ENCODE results near the gene SLC5A5.

Gene SLC5A5

DNA sequence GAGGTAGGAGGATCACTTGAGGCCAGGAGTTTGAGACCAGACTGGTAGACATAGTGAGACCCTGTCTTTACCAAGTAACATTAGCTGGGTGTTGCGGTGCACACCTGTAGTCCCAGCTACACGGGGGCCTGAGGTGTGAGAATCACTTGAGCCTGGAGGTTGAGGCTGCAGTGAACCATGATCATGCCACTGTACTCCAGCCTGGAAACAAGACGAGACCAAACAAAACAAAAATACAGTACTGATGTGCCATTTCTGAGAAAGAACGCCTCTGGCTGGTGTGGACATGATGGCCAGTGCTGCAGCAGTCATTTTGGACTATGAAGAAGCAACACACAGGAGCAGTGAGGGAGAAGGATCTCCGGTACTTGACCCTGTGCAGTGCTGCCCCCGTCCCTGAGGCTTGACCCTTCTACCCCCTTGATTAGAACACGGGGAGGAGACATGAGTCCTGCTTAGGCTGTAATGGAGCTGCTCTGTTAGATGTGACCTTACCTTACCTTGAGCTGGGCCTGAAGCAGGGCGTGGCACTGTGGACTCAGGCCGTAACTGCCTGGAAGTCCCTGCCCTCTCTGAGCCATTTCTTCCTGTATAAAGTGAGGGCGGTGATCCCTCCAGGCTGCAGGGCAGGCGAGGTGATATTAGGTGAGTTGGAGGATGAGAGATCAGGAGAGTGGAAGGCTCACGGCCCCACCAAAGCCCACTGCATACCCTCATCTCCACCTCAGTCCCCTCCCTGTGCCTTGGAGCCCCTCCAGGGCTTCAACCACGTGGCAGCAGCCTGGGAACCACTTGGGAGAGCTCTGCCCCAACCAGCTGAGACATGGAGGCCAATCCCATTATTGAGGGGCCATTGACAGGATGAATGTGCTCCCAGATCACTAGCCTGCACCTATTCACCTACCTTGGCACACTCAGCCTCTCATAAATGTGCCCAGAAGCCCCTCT is 6.1 kb upstream of the SLC5A5 start (continued):
- peak; percentile 61 for TF ChIP-seq ZEB2 (tag by site-specific recombination; IDR thresholded peaks at IDR 0.05)
- TF ChIP-seq ZBTB8A (tag by site-specific recombination; IDR thresholded peaks at IDR 0.05) = 0 out of 2 replicates have a peak, but pooled peaks have one; percentile 10
- peak; percentile 78 for TF ChIP-seq KLF1 (tag by site-specific recombination; IDR thresholded peaks at IDR 0.05)
- TF ChIP-seq, protein P1, sequence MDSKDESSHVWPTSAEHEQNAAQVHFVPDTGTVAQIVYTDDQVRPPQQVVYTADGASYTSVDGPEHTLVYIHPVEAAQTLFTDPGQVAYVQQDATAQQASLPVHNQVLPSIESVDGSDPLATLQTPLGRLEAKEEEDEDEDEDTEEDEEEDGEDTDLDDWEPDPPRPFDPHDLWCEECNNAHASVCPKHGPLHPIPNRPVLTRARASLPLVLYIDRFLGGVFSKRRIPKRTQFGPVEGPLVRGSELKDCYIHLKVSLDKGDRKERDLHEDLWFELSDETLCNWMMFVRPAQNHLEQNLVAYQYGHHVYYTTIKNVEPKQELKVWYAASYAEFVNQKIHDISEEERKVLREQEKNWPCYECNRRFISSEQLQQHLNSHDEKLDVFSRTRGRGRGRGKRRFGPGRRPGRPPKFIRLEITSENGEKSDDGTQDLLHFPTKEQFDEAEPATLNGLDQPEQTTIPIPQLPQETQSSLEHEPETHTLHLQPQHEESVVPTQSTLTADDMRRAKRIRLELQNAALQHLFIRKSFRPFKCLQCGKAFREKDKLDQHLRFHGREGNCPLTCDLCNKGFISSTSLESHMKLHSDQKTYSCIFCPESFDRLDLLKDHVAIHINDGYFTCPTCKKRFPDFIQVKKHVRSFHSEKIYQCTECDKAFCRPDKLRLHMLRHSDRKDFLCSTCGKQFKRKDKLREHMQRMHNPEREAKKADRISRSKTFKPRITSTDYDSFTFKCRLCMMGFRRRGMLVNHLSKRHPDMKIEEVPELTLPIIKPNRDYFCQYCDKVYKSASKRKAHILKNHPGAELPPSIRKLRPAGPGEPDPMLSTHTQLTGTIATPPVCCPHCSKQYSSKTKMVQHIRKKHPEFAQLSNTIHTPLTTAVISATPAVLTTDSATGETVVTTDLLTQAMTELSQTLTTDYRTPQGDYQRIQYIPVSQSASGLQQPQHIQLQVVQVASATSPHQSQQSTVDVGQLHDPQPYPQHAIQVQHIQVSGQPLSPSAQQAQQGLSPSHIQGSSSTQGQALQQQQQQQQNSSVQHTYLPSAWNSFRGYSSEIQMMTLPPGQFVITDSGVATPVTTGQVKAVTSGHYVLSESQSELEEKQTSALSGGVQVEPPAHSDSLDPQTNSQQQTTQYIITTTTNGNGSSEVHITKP (tag by site-specific recombination; IDR thresholded peaks at IDR 0.05) = peak; percentile 31; the same call in 1 of the 2 replicates
- TF ChIP-seq ZNF707 (tag by site-specific recombination; IDR thresholded peaks at IDR 0.05) = no peak
- TF ChIP-seq ZNF768 (tag by site-specific recombination; IDR thresholded peaks at IDR 0.05) = 0 out of 2 replicates have a peak, but pooled peaks have one; percentile 4
- TF ChIP-seq KLF7 (tag by site-specific recombination; IDR thresholded peaks at IDR 0.05; ENCODE audit: borderline replicate concordance) = peak; percentile 13; the same call in 1 of the 2 replicates
- no peak for TF ChIP-seq ZNF560 (tag by site-specific recombination; IDR thresholded peaks at IDR 0.05; ENCODE audit: borderline replicate concordance)
- peak; percentile 48 for TF ChIP-seq GLIS1 (tag by site-specific recombination; IDR thresholded peaks at IDR 0.05)
- TF ChIP-seq ZNF623 (tag by site-specific recombination; IDR thresholded peaks at IDR 0.05) = no peak
- no peak for TF ChIP-seq ZNF555 (tag by site-specific recombination; conservative IDR thresholded peaks at IDR 0.05)
- no peak for TF ChIP-seq MYNN (tag by site-specific recombination; IDR thresholded peaks at IDR 0.05; ENCODE audit: borderline replicate concordance)
- TF ChIP-seq ZBTB11 (tag by site-specific recombination; conservative IDR thresholded peaks at IDR 0.05; ENCODE audit: low read depth) = no peak
- no peak for TF ChIP-seq ZXDB (tag by site-specific recombination; IDR thresholded peaks at IDR 0.05)
- TF ChIP-seq ZNF624 (tag by site-specific recombination; IDR thresholded peaks at IDR 0.05) = no peak
- no peak for TF ChIP-seq ZNF830 (tag by site-specific recombination; IDR thresholded peaks at IDR 0.05; ENCODE audit: low read depth)
- TF ChIP-seq ZNF529 (tag by site-specific recombination; IDR thresholded peaks at IDR 0.05; ENCODE audit: insufficient replicate concordance) = no peak
- TF ChIP-seq ZNF26 (tag by site-specific recombination; IDR thresholded peaks at IDR 0.05) = no peak
- no peak for TF ChIP-seq PATZ1 (tag by site-specific recombination; IDR thresholded peaks at IDR 0.05)
- TF ChIP-seq ZNF202 (tag by site-specific recombination; IDR thresholded peaks at IDR 0.05; ENCODE audit: borderline replicate concordance) = no peak
- no peak for TF ChIP-seq ZNF514 (tag by site-specific recombination; IDR thresholded peaks at IDR 0.05)
